Stimulated activated CD4-positive, alpha-beta T cell treated with anti-CD3 and anti-CD28 coated beads, Interleukin-4, amount 100 ng/mL, for 1 hour (primary cell): Measurements from ENCODE around the gene NOC4L.

ENCODE experiments used
- DNase-seq: peaks from one replicate; pipeline ENCODE4 v3.0.0-alpha.2; 2020

The NOC4L gene

DNA sequence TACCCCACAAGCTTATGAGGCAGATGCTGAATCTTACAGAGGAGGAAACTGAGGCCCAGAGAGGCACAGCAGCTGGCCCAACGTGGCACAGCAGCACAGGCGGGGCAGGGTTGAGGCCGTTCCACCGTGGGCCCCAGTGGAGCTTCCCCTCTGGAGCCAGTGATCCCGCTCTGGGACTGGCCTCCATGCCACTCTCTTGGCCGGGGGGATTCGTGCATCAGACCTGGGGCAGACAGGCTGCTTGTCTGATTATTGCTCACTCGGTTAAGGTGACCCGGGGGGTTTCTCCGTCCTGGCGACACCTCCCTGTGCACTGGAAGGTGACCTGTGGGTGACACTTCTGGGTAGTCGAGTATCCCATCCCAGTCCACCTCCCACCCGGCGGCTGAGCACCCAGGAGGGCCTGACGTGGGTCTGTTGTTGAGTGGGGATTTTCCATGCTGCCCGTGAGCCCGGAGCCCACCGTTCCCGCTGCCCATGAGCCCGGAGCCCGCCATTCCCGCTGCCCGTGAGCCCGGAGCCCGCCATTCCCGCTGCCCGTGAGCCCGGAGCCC, 27.8 kb downstream of the NOC4L start:
- no peak for DNase-seq

DNA sequence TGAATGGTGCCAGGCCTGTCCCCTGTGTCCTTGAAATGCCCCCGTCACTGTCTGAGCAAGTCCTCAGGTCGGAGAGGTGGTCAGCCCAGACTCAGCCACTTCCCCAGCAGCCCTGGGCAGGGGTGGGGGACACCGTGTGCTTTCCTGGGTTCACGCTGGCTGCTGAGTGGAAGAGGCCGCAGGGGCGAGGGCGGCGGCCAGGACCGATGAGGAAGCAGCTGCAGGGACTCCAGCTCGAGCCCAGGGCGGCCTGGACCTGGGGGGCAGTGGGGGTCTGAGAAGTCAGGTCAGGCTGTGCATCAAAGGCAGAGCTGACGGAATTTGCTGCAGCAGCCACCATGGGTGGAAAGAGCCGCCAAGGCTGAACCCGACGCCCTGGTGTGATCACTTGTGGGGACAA, 28.4 kb downstream of the NOC4L start:
- DNase-seq = no peak

DNA sequence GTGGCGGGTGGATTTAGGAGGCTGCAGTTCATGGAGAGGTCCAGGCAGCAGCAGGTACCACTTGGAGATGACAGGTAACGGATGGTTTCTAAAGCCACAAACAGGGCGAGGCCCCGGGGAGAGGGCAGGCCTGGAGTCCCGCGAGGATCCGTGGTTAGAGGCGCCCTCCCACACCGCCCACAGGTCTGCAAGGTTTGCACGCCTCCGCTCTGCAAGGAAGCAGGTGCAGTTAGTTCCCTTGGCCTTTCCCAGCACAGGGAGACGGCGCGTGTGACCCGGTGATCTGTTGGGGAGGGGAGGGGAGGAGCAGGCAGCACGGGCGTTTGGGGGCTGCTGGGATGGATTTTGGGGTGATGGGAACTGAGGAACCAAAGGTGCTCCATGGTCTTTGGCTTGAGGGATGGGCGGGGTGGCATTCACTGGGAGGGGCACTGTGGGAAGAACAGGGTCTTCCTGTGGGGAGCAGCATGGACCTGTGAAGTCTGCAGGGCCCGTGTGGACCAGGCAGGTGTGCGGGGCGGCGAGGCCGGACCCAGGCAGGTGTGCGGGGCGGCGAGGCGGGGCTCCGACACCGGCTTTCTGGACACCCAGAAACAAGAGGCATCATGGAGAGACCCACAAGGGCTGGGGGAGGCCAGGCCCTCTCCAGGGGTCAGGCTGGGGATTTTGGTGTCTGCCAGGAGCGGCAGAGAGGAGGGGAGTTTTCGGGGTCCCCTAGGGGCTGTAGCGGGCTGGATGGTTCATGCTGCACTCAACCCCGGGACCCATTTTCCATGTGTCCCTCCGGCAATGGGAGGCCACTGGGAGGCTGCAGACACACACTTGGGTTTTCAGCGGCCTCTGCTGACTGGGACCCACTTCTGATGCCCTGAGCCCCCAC, 29.1 kb downstream of the NOC4L start:
- no peak for DNase-seq

DNA sequence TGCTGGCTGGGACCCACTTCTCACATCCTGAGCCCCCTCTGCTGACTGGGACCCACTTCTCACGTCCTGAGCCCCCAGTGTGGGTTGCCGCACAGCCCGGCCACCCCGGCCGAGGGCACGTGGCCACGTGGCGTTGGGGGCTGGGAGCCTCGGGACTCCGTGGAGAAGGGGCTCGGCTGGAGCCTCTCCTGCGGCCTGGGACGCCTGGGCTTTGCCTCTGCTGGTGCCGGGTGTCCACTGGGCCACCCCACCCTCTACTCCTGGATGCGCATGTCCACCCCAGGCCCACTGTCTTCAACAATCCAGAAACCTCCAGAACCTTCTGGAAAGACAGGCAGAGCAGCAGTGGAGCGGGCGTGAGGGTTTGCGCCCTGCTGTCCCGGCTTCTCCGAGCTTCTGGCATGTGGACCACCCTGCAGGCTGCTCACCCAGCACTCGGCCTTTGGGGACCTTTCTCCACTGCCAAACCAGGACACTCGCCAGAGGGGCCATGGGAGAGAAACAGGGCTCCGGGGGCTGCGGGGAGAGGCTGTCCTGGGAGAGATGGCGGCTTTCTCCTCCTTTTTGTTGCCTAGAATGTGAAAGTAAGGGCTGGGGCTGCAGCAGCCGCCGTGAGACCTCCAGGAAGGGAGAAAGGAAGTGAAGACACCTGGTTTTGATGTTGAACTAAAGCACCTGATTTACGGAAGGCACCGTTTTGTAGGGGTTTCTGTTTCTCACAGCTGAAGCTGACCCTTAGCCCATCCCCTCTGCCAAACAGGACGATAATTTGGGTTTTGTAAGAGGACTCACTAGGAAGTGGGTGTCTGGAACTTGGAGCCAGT, 30.0 kb downstream of the NOC4L start:
- DNase-seq = no peak

DNA sequence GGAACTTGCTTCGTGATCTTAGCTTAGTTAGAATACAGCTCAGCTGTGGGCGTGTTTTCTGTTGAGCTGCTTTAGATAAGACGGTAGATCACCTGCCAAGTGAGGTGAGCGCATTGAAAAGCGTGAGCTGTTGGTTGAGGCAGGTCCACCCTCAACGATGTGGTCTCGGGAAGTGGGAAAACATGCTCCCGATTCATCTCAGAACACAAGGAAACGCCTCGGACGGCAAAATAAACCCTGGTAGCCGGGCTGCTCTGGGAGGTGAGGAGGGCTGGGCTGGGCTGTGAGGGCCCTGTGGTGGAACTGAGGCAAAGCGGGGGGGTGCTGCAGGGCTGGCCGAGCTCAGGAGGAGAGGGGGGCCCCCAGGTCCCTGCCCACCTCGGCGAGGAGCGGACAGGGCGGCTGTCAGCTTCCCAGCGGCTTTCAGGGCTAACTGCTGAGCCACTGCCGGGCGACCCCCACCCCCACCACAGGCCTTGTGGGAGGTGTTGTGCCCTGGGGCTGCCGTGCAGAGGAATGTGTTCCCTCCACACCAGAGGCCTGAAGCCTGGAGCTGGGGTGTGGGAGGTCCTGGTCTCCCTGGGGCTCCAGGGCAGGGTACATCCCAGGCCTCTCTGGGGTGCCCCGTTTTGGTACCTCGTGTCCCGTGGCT, 30.7 kb downstream of the NOC4L start:
- DNase-seq = no peak

DNA sequence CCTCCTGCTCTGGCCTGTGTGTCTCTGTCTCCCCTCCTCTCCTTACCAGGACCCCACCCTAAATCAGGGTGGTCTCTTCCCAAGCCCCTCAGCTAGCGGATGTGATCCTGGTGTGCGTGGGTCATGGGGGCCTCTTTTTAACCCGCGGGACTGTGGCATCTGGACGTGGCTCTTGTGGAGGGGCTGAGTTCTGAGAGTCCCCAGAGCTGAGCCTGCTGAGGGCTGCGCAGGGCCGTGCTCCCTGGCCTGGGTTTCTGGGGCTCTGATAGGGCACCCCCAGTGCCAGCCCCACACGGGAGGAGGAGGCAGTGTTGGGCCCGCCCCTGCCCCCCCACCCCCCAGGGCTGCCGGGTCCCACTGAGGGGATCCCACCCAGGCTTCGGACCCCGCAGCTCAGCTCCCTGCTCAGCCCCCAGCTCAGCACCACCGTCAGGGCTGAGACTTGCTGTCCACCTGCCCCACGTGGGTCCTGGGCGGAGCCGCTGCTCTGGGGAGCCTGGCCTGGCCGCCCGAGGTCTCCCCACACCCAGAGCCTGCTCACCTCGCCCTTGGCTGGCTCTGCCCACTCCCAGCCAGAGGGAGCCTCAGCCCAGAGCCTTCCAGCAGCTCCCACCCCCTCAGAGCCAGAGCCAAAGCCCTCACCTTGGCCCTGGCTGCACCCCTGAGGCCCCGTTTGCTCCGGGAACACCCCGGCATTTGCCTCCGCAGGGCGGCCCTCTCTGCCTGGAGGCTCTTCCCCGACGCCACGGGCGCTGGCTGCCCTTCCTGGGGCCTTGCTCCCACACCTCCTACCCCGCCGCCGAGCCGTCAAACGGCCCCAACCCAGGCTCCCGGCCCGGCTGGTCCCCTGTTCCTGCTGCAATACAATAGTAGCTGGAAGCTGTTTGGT, 31.5 kb downstream of the NOC4L start:
- no peak for DNase-seq

DNA sequence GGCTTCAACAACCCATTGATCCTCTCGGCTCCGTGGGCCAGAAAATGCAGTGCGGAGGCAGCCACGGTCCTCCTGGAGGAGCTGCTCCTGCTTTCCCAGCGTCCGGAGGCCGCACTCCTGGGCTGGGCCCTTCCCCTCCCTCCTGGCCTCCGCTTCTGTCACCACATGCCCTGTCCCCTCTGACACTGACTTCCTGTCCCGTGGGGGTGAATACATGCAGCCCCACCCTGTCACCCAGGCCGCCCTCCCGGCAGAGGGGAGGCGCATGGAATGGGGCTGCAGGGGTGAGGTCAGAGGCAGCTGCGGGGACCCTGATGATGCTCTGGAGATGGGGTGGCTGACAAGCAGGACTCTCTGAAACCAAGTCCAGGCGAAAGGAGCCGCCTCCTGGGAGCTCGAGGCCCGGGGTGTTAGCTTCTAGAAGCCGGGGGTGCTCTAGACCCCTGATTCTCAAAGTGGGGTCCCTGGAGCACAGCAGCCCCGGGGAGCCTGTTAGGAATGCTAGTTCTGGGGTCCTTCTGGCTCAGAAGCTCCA, 32.2 kb downstream of the NOC4L start:
- DNase-seq = no peak

DNA sequence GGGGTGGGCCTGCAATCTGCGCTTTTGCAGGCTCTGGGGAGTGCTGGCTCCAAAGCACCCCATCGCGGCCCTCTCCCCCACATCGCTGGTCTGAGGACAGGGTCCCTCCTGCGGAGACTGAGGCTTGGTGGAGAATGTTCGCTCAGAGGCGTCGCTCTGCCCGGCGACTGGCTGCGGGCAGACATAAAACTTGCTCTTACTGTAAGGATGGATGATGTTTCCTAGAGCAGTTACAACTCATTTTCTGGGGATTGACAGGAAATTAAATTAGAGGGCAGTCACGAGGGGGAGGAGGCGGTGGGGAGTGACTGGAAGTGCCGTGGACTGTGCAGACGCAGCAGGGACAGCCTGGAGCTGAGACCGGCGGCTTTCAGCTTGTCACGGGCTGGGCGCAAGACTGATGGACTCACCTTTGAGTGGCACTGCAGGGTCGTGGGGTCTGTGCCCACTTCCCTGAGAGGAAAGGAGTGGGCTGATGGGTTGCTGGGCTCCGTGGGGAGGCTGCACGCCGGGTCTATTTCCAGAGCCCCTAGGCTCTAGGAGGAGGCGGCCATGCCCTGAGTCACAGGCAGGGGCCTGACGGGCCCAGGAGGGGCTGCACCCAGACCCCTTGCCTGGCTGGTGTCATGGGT, 32.8 kb downstream of the NOC4L start:
- DNase-seq = no peak

DNA sequence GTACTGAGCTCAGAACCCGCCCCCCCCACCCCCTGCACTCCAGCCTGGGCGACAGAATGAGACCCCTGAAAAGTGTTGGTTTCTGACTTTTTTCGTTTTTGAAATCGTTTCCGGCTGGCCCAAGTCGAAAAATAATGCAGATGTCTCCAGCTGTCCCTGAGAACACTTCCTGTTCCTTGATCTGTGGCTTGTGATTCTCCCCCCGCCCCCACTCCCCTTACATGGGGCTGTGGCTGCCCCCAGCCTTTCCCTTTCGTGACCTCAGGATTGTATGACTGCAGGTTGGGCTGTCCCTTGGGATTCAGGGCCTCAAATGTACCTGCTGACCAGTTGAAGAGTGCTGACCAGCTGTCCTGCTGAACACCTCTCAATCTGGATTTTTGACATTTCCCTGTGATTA, 34.1 kb downstream of the NOC4L start:
- DNase-seq = no peak

DNA sequence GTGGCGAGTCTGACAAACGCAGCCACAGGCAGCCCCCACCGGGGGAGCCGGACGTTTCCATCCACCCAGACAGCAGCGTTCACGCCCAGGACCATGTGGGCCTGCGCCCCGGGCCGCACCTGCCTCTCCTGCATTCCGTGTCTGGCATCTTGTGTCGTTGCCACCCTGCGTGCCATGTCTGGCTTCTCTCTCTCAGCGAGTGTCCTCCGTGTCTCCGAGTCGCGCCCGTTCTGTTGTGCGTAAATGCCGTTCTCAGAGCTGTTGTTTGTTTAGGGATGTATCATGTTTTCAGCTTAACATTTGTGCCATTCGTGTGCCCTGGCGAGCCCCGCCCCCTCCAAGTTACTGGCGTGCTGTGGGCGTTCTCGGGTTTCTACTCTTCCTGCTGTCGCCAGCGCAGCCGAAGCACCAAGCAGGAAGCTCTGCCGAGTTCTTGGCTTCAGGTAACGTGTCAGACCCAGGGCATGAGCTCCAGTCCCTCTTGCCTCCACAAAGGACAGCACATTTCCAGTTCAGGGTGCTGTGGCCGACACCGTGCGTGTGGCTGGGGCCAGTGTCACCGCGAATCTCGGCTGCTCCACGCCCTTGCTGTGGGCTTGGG, 34.6 kb downstream of the NOC4L start:
- DNase-seq = peak; percentile 55

DNA sequence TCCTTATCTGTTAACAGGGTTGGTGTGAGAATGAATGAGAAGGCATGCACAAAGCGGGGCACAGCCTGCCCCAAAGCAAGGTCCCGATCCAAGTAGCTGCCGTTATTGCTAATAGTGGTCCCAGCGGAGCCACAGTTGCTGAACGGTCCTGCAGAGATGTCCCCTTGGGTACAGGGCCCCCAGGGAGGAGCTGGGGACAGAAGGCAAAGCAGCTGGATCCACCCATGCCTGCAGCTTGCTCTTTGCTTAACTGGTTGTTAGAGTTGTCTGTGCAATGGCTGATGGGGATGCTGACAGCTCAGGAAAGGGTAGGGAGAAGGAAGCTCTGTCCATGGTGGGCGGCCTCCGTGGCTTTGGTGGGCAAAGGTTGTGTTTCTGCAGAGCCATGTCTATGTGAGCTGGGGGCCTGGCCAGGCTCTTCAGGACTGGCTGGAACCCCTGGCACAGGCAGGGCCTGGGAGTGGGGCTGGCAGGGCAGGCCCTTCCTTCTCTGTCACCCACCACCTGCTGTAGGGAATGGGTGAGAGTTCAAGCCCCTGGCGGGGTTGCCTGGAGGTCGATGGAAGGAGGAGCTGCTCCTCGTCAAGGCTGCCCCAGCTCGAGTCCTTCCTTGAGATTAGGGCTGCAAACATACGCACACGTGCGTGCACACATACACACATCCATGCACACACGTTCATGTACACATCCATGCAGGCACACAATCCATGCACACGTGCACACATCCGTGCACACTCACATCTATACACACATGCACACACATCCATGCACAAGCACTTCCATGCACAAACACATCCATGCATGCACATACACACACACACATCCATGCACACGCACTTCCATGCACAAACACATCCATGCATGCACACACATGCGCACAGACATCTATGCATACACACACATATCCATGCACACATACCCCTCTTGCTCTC, 35.4 kb downstream of the NOC4L start:
- DNase-seq = no peak

DNA sequence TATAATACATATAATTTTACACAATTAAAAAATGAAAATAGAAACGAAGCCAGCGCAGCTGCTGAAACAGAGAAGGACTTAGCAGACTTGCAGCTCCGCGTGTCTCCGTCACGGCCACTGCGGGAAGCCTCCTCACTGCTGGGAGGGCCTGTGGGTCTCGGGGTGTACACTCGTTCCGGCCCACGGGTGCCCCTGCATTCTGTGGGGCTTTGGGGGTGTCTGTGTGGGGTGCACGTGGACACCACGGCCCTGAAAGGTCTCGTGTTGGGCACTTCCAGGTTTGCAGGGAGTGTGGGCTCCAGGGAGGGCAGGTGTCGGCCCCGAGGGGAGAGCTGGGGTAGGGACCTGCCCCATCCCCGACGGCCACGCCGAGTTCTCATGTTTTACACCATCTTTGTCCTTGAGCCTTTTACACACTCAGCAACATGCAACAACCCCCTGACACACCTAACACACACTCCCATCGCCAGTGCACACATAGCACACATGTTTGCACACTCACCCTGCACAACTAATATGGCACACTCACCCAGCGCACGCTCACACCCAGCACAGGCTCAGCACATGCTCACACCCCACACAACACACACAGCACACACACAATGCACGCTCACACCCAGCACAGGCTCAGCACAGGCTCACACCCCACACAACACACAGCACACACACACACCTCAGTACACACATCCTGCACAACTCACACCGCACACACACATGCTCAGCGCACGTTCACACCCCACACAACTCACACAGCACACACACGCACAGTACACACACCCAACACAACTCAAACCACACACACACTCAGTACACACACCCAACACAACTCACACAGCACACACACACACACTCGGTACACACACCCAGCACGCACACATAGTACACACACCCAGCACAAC, 36.6 kb downstream of the NOC4L start:
- no peak for DNase-seq

DNA sequence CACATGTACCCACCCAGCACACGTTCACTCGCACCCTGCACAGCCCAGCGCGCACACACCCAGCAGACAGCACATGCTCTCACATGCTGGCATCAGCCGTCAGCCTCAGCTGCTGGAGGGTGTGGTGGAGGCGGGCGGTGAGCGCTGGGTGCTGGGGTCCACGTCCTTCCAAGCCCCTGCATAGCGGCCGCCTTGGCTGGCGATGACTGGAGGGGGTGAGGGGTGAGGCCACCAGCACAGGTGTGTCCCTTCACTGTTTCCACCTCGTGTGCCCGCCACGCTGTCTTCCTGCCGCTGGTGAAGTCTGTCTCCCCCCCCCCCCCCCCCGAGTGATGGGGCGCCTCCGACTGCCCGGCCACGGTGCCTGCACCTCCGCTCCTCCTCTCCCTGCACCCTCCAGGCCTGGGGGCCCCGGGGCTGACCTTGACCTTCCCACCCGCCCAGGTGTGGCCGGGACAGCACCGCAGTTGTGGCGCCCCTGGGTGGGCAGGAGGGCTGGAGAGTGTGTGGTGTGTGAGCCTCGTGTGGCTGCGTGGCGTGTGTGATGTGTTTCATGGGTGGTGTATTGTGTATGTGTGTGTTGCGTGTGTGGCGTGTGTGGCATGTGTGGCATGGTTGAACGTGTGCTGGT, 37.4 kb downstream of the NOC4L start:
- DNase-seq = no peak

DNA sequence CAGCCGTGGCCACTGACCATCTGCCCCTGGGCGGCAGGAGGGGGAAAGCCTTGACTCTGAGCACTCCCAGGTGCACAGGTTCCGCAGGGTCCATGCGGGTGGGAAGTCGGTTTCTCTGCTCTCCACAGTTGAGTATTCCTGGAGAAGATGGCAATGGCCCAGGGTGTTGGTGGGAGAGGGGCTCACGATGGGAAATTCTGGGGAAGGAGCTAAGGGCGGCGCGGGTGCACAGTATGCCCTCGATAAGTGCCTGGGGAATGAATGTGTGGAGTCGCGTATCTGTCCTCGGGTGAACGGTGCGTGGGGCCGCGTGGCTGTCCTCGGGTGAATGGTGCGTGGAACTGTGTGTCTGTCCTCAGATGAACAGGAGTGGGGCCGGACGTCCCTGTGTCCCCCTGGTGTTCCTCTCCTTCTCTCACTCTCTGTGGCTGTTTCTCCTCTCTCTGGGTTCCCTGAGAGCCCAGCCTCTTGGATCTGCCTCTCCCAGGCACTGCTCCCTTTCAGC, 38.0 kb downstream of the NOC4L start:
- DNase-seq = no peak

DNA sequence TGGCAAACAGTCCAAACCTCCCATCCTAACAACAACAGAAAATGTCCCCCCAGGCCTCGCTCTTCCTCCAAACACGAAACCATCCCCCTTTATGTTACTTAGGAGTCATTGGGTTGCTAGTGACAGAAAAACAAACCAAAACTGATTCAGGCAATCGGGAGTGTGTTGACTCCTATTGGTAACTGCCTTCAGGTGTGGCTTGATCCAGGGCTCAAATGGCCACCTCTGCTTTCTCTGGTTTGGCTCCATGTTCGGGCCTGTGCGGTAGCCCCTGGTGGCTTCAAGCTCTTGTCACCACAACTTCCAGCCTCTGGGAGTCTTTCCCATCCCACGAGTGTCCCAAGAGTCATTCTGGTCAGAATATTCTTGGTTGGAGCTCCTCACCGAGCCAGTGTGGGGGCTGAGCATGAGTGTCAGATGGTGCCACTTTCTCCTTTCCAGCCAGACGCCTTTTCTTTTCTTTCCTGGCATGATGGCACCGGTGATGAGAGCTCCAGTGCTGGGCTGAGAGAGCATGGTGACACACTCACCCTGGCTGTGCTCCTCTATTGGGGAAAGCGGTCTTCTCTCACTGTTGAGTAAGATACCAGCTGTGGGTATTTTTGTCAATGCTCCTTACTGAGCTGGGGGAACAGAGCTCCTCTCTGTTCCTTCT, 38.6 kb downstream of the NOC4L start:
- no peak for DNase-seq

DNA sequence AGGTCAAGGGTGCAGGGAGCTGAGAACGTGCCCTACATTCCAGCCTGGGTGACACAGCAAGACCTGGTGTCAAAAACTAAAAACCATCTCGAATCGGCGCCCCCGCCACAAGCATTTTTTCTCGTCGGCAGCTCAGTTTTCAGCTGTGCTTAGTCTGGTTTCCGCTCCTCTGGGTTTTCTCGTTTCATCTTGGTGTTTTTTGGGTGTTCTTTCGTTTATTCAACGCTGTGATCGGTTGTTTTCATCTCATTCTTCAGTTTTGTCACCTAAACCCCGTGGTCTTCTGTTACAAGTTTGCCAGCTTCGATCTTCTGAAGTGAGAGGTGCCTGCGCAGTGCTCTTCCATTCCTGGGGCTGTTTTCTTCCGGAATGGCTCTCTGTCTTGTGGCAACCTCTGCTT, 41.4 kb downstream of the NOC4L start:
- no peak for DNase-seq

DNA sequence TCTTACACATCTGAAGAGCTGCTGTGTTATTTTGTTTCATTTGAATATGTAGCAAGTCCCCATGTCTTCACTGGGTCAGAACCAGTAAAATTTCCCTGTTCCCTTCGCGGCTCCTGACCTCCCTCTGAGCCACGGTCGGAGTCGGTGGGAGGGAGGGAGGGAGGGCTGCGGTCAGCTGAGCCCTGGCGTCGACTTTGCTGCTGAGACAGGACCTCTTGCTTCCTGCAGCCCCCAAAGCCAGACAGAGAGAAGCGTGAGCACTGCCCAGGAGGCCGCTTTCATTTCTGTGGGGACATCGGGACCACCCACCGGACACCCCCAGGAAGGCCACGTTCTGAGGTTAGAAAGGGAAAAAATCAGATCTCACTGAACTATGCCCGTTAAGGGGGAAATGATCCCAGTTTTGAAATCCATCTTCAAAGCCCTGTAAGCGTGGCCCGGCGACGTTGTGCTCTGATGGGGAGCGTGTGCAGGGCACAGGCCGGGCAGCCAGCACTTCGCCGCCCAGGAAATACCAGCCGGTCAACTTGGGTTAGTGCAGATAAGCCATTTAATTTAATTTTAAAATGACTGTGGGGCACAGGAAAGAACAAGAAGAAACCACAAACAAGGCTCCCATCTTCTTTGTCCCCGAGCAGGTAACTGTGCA, 42.1 kb downstream of the NOC4L start:
- no peak for DNase-seq
